Body of pancreas (tissue), 4 donors: ENCODE results near the gene CLUH. TPM values are rescaled to one million over a fixed set of nuclear protein-coding genes. Genes with fewer than 3 reads are reported as not detected.

Source experiments
- ATAC-seq: fragments of 150-250 bp; one replicate; pipeline ENCODE4 v1.9.1; 2016
- DNase-seq, 4 donors: peaks; one replicate each; pipeline ENCODE4 v3.0.0-alpha.2; 2019
- H3K27ac ChIP-seq, 4 donors: fragments of 200-600 bp; sonication (generic); 1 replicate in 3 of 4; 2 replicates in 1 of 4; pipeline versions ENCODE4 v1.5.1 to v1.6.1; 2016 to 2019; ENCODE audit warnings: mild to moderate bottlenecking in 1 of 4, mixed read lengths in 1 of 4, moderate library complexity in 1 of 4
- H3K27me3 ChIP-seq, 2 donors: fragments of 200-600 bp; sonication (generic); one replicate each; pipeline ENCODE4 v1.6.0; 2016; ENCODE audit warnings: mild to moderate bottlenecking in 1 of 2
- H3K36me3 ChIP-seq, 2 donors: fragments of 200-600 bp; sonication (generic); replicated peaks in 1 of 2; 2 replicates each; pipeline ENCODE4 v1.5.1; 2016; ENCODE audit warnings: low read depth in 2 of 2; ENCODE audit not compliant: insufficient read depth in 1 of 2
- H3K4me1 ChIP-seq: fragments of 200-600 bp; sonication (generic); one replicate; pipeline ENCODE4 v1.6.0; 2016
- H3K4me3 ChIP-seq, 2 donors: fragments of 200-600 bp; sonication (generic); 1 replicate in 1 of 2; 2 replicates in 1 of 2; pipeline ENCODE4 v1.5.1; 2016 to 2019
- H3K9me3 ChIP-seq, 3 donors: fragments of 200-600 bp; sonication (generic); 1 replicate in 2 of 3; 2 replicates in 1 of 3; pipeline ENCODE4 v1.5.1; 2016
- CTCF ChIP-seq, 7 experiments: fragments of 450-650 bp in 4 of 7; fragments of 200-600 bp in 3 of 7; sonication (generic) in 3 of 7; IDR thresholded peaks; one replicate each; pipeline ENCODE4 v1.5.1; 2016 to 2019; ENCODE audit warnings: antibody characterized with exemption in 7 of 7
- POLR2A ChIP-seq, 3 donors: fragments of 450-650 bp; IDR thresholded peaks; one replicate each; pipeline ENCODE4 v1.6.1; 2016; ENCODE audit warnings: antibody characterized with exemption in 3 of 3, mild to moderate bottlenecking in 2 of 3
- WGBS, 2 donors: methylation state at CpG; one replicate each; pipeline ENCODE4 v1.1.5; 2017; 5-methylcytosine and 5-hydroxymethylcytosine counted together
- intact Hi-C: fragments of 100-400 bp; cut with DNase I; formaldehyde crosslinking; loops from one replicate; pipeline ENCODE4 v1.15.1; 2023
- total RNA-seq, 2 donors: library from RNA; depleted of rRNA; stranded (reverse); fragments of >200 nt; gene quantifications; one replicate each; pipeline ENCODE4 v1.1.0, GENCODE V29; 2016

The CLUH gene
- total RNA-seq, 2 donors from 2014 or later, result 53.2 to 167 TPM

GRCh38 chr17:2731807-2732206, 20.2 kb upstream of the CLUH start:
- no peak for TF ChIP-seq POLR2A (IDR thresholded peaks at IDR 0.05)
- no peak for TF ChIP-seq CTCF (IDR thresholded peaks at IDR 0.05)
- H3K9me3 ChIP-seq, result no peaks in the 10 kb centered on the region
- ATAC-seq (no peak), DNase-seq (no peak)
- intact Hi-C loops, result no loop called here
- H3K4me3 ChIP-seq, result no peak overlapping the region
- no peaks in the 10 kb centered on the region for H3K36me3 ChIP-seq
- H3K27ac ChIP-seq, result no peak overlapping the region
- peaks cover 0 to 6% of the 10 kb centered on the region in 2 donors for H3K27me3 ChIP-seq
- H3K4me1 ChIP-seq, result no peaks in the 10 kb centered on the region
- 72 to 78% methylated on average over 8 to 10 of the region's 10 CpGs for WGBS, 2 donors

GRCh38 chr17:2730764-2731353, 19.3 kb upstream of the CLUH start:
- intact Hi-C loops, result no loop called here
- no peak overlapping the region for H3K27ac ChIP-seq
- H3K27me3 ChIP-seq, result peaks cover 0 to 6% of the 10 kb centered on the region in 2 donors
- H3K36me3 ChIP-seq, result no peaks in the 10 kb centered on the region
- WGBS, 2 donors, result 59 to 77% methylated on average over 5 to 14 of the region's 17 CpGs
- TF ChIP-seq CTCF (IDR thresholded peaks at IDR 0.05) (no peak), POLR2A (IDR thresholded peaks at IDR 0.05) (no peak)
- ATAC-seq (no peak), DNase-seq (no peak)
- no peaks in the 10 kb centered on the region for H3K9me3 ChIP-seq
- H3K4me1 ChIP-seq, result no peaks in the 10 kb centered on the region
- no peak overlapping the region for H3K4me3 ChIP-seq

GRCh38 chr17:2724784-2725164, 13.2 kb upstream of the CLUH start:
- peaks cover 5% of the 10 kb centered on the region for H3K4me1 ChIP-seq
- intact Hi-C loops, result no loop called here
- no peaks in the 10 kb centered on the region for H3K9me3 ChIP-seq
- TF ChIP-seq CTCF (IDR thresholded peaks at IDR 0.05) (peak in 2 of 7 experiments; percentile 14 to 56), POLR2A (IDR thresholded peaks at IDR 0.05) (no peak)
- H3K36me3 ChIP-seq, result no peaks in the 10 kb centered on the region
- 2 to 21% methylated on average over 4 to 39 of the region's 40 CpGs for WGBS, 2 donors
- H3K27me3 ChIP-seq, result peaks cover 0 to 11% of the 10 kb centered on the region in 2 donors
- no peak overlapping the region for H3K27ac ChIP-seq
- ATAC-seq (peak; percentile 76), DNase-seq (peak in 2 of 4 donors; percentile 42 to 63)
- H3K4me3 ChIP-seq, result no peak overlapping the region

- H3K4me3 ChIP-seq, result no peak overlapping the region
- ATAC-seq (peak; percentile 36), DNase-seq (no peak)
- peaks cover 0 to 11% of the 10 kb centered on the region in 2 donors for H3K27me3 ChIP-seq
- no peaks in the 10 kb centered on the region for H3K36me3 ChIP-seq
- no peaks in the 10 kb centered on the region for H3K9me3 ChIP-seq
- no peak overlapping the region for H3K27ac ChIP-seq
- H3K4me1 ChIP-seq, result peaks cover 5% of the 10 kb centered on the region
- 11 to 33% methylated on average over 10 to 55 of the region's 98 CpGs for WGBS, 2 donors
- TF ChIP-seq POLR2A (IDR thresholded peaks at IDR 0.05) (no peak), CTCF (IDR thresholded peaks at IDR 0.05) (no peak)
- intact Hi-C loops, result no loop called here
These were observed 12.6 kb upstream of the CLUH start for GRCh38 chr17:2723997-2724783.
